Endothelial cell (in vitro differentiated cells): ENCODE data around the gene ANO10. TPM values are rescaled to one million over a fixed set of nuclear protein-coding genes. Genes with fewer than 3 reads are reported as not detected.

ENCODE experiments used
- DNase-seq: peaks from one replicate; pipeline ENCODE4 v3.0.0; 2021; ENCODE audit warnings: low spot score
- H3K27ac Mint-ChIP-seq: one replicate; pipeline ENCODE4 v1.8.0; 2021; ENCODE audit warnings: mixed read lengths, inconsistent platforms; ENCODE audit not compliant: unreplicated experiment
- H3K27me3 Mint-ChIP-seq: one replicate; pipeline ENCODE4 v1.8.0; 2021; ENCODE audit warnings: mild to moderate bottlenecking, moderate library complexity, mixed read lengths, inconsistent platforms; ENCODE audit not compliant: unreplicated experiment
- H3K36me3 Mint-ChIP-seq: one replicate; pipeline ENCODE4 v1.8.0; 2021; ENCODE audit warnings: mild to moderate bottlenecking, low read depth, mixed read lengths, inconsistent platforms; ENCODE audit not compliant: unreplicated experiment
- H3K4me1 Mint-ChIP-seq: one replicate; pipeline ENCODE4 v1.8.0; 2021; ENCODE audit warnings: mild to moderate bottlenecking, mixed read lengths, inconsistent platforms; ENCODE audit not compliant: unreplicated experiment
- H3K4me3 Mint-ChIP-seq: one replicate; pipeline ENCODE4 v1.8.0; 2021; ENCODE audit warnings: mild to moderate bottlenecking, mixed read lengths, inconsistent platforms; ENCODE audit not compliant: unreplicated experiment
- H3K9me3 Mint-ChIP-seq: one replicate; pipeline ENCODE4 v1.8.0; 2021; ENCODE audit warnings: mixed read lengths, inconsistent platforms; ENCODE audit not compliant: unreplicated experiment
- CTCF ChIP-seq: fragments of 200-600 bp; sonication (generic); IDR thresholded peaks from one replicate; pipeline ENCODE4 v1.5.0; 2021; ENCODE audit warnings: antibody characterized with exemption; ENCODE audit not compliant: unreplicated experiment
- total RNA-seq: library from RNA; stranded (reverse); fragmentation: NEBNext Ultra II Directional; extraction: Animal tissue kit (Norgen Biotek cat#: 25700); gene quantifications from one replicate; pipeline ENCODE4 v1.2.1, GENCODE V29; 2021; ENCODE audit not compliant: unreplicated experiment

The ANO10 gene
- total RNA-seq, 1 donor from 2014 or later = 112 TPM

GRCh38 chr3:43620831-43621655, 768 bp downstream of the ANO10 start:
- no peaks in the 10 kb centered on the region for H3K9me3 Mint-ChIP-seq
- peaks cover 8% of the 10 kb centered on the region for H3K27me3 Mint-ChIP-seq
- H3K4me3 Mint-ChIP-seq = peak overlapping the region; percentile 100
- DNase-seq = peak; percentile 34
- peak overlapping the region; percentile 88 for H3K27ac Mint-ChIP-seq
- TF ChIP-seq CTCF = no peak
- H3K4me1 Mint-ChIP-seq = peaks cover 26% of the 10 kb centered on the region
- peaks cover 4% of the 10 kb centered on the region for H3K36me3 Mint-ChIP-seq

GRCh38 chr3:43619588-43619987, 2.2 kb downstream of the ANO10 start:
- Mint-ChIP-seq H3K36me3 (peaks cover 4% of the 10 kb centered on the region), H3K9me3 (no peaks in the 10 kb centered on the region), H3K27ac (no peak overlapping the region), H3K27me3 (peaks cover 7% of the 10 kb centered on the region), H3K4me3 (no peak overlapping the region), H3K4me1 (peaks cover 26% of the 10 kb centered on the region)
- TF ChIP-seq CTCF = no peak
- DNase-seq = no peak

- no peaks in the 10 kb centered on the region for H3K9me3 Mint-ChIP-seq
- H3K4me1 Mint-ChIP-seq = peaks cover 26% of the 10 kb centered on the region
- no peak for TF ChIP-seq CTCF
- peaks cover 5% of the 10 kb centered on the region for H3K27me3 Mint-ChIP-seq
- H3K36me3 Mint-ChIP-seq = peaks cover 4% of the 10 kb centered on the region
- H3K4me3 Mint-ChIP-seq = no peak overlapping the region
- DNase-seq = no peak
- H3K27ac Mint-ChIP-seq = no peak overlapping the region
Observed at GRCh38 chr3:43618142-43618541, 3.7 kb downstream of the ANO10 start.

- peaks cover 20% of the 10 kb centered on the region for H3K4me1 Mint-ChIP-seq
Observed at GRCh38 chr3:43616034-43616433, 5.8 kb downstream of the ANO10 start.

More at GRCh38 chr3:43616034-43616433, 5.8 kb downstream of the ANO10 start:
- Mint-ChIP-seq H3K4me3 (no peak overlapping the region), H3K27me3 (peaks cover 4% of the 10 kb centered on the region), H3K36me3 (peaks cover 4% of the 10 kb centered on the region), H3K27ac (no peak overlapping the region), H3K9me3 (no peaks in the 10 kb centered on the region)
- DNase-seq = no peak
- TF ChIP-seq CTCF = no peak
